ENCODE data around the gene SLC37A3. TPM values are rescaled to one million over a fixed set of nuclear protein-coding genes. Genes with fewer than 3 reads are reported as not detected.

Gene SLC37A3
- total RNA-seq, 1 experiment from 2014 or later = 57.8 TPM

GRCh38 chr7:140350056-140350455 is 48.3 kb downstream of the SLC37A3 start:
- no peaks in the 10 kb centered on the region for H3K27me3 ChIP-seq (ENCODE audit: control insufficient read depth, insufficient read depth, low read length)
- no peak for TF ChIP-seq CTCF (IDR thresholded peaks at IDR 0.05)
- TF ChIP-seq SIN3A (IDR thresholded peaks at IDR 0.05; ENCODE audit: borderline replicate concordance, insufficient read depth, low read depth, low read length) = no peak
- TF ChIP-seq TCF7L2 (IDR thresholded peaks at IDR 0.05; ENCODE audit: low read depth, low read length) = no peak
- no peak for TF ChIP-seq REST (IDR thresholded peaks at IDR 0.05; ENCODE audit: insufficient read depth in 1 of 2, low read depth in 2 of 2, low read length in 1 of 2)
- no peak for TF ChIP-seq POLR2AphosphoS5 (IDR thresholded peaks at IDR 0.05; ENCODE audit: low read depth, low read length)
- ATAC-seq (no peak), DNase-seq (ENCODE audit: low read depth, low spot score) (no peak)
- no peak overlapping the region for H3K27ac ChIP-seq (ENCODE audit: low read length)
- no peaks in the 10 kb centered on the region for H3K9me3 ChIP-seq (ENCODE audit: control insufficient read depth, insufficient read depth, low read depth, low read length)
- H3K4me1 ChIP-seq (ENCODE audit: control insufficient read depth, insufficient read depth, low read length) = no peaks in the 10 kb centered on the region
- in situ Hi-C loops (cut with HindIII; ENCODE audit: low pct_unique_long_range_greater_than_20kb, low sequenced_read_pairs) = no loop called here
- H3K4me3 ChIP-seq (ENCODE audit: low read depth in 2 of 2, low read length in 2 of 2) = no peak overlapping the region
- intact Hi-C loops (cut with micrococcal nuclease; ENCODE audit: unreplicated experiment) = no loop called here
- BruUV-seq (replicated peaks) = no TSS peak
- peaks cover 10% of the 10 kb centered on the region for H3K36me3 ChIP-seq (ENCODE audit: control insufficient read depth, insufficient read depth, low read length)
- ChIA-PET POLR2A (no interaction called here), CTCF (no interaction called here)

GRCh38 chr7:140349144-140349771 is 49.1 kb downstream of the SLC37A3 start:
- Histone ChIP-seq H3K4me1 (ENCODE audit: control insufficient read depth, insufficient read depth, low read length) (no peaks in the 10 kb centered on the region), H3K36me3 (ENCODE audit: control insufficient read depth, insufficient read depth, low read length) (peaks cover 7% of the 10 kb centered on the region), H3K27me3 (ENCODE audit: control insufficient read depth, insufficient read depth, low read length) (no peaks in the 10 kb centered on the region), H3K4me3 (ENCODE audit: low read depth in 2 of 2, low read length in 2 of 2) (no peak overlapping the region), H3K27ac (ENCODE audit: low read length) (no peak overlapping the region), H3K9me3 (ENCODE audit: control insufficient read depth, insufficient read depth, low read depth, low read length) (no peaks in the 10 kb centered on the region)
- intact Hi-C loops (cut with micrococcal nuclease; ENCODE audit: unreplicated experiment) (no loop called here), in situ Hi-C loops (cut with HindIII; ENCODE audit: low pct_unique_long_range_greater_than_20kb, low sequenced_read_pairs) (no loop called here)
- no TSS peak for BruUV-seq (replicated peaks)
- DNase-seq (ENCODE audit: low read depth, low spot score) (no peak), ATAC-seq (no peak)
- ChIA-PET POLR2A (no interaction called here), CTCF (no interaction called here)
- TF ChIP-seq SIN3A (IDR thresholded peaks at IDR 0.05; ENCODE audit: borderline replicate concordance, insufficient read depth, low read depth, low read length) (no peak), CTCF (IDR thresholded peaks at IDR 0.05) (no peak), POLR2AphosphoS5 (IDR thresholded peaks at IDR 0.05; ENCODE audit: low read depth, low read length) (no peak), TCF7L2 (IDR thresholded peaks at IDR 0.05; ENCODE audit: low read depth, low read length) (no peak), REST (IDR thresholded peaks at IDR 0.05; ENCODE audit: insufficient read depth in 1 of 2, low read depth in 2 of 2, low read length in 1 of 2) (no peak)
